SK-N-SH (cell line): Measurements from ENCODE around the gene CCNJL. TPM values are rescaled to one million over a fixed set of nuclear protein-coding genes. Genes with fewer than 3 reads are reported as not detected.

Source experiments
- CTCF ChIA-PET: fragments of 300-600, 350-600 bp; formaldehyde crosslinking; extraction: SDS; loops from one replicate; lab custom pipeline; 2021; lab: Yijun Ruan, JAX
- POLR2A ChIA-PET: fragments of 350-600 bp; sonication (Branson Sonifier 250); formaldehyde crosslinking; extraction: SDS; loops from one replicate; lab custom pipeline; 2020; ENCODE audit warnings: antibody characterized with exemption, inconsistent platforms; lab: Yijun Ruan, JAX
- DNase-seq: peaks from one replicate; pipeline ENCODE4 v3.0.0; 2012
- H2AFZ ChIP-seq: fragments of 200-600 bp; sonication (generic); 2 replicates; pipeline ENCODE4 v1.8.1; 2016; ENCODE audit warnings: antibody characterized with exemption, mild to moderate bottlenecking, low read depth
- H3F3A ChIP-seq: fragments of 200-600 bp; sonication (generic); replicated peaks from 2 replicates; pipeline ENCODE3; 2016; ENCODE audit warnings: antibody characterized with exemption, mild to moderate bottlenecking; ENCODE audit not compliant: insufficient read depth
- H3K27ac ChIP-seq, 2 experiments: fragments of 200-500 bp in 1 of 2; fragments of 200-600 bp in 1 of 2; sonication (Bioruptor generic) in 1 of 2; sonication (generic), shearing (Covaris generic) in 1 of 2; 2 replicates each; pipeline versions ENCODE4 v1.5.1 to v1.6.1; 2014 to 2016; ENCODE audit warnings: low read depth in 2 of 2, inconsistent platforms in 1 of 2, low read length in 1 of 2, mild to moderate bottlenecking in 1 of 2, mixed read lengths in 1 of 2
- H3K27me3 ChIP-seq: fragments of 200-600 bp; sonication (generic), shearing (Covaris generic); 2 replicates; pipeline ENCODE4 v1.6.1; 2016; ENCODE audit warnings: mixed run types; ENCODE audit not compliant: insufficient read depth
- H3K36me3 ChIP-seq, 2 experiments: fragments of 200-500 bp in 1 of 2; fragments of 200-600 bp in 1 of 2; sonication (Bioruptor generic) in 1 of 2; sonication (generic) in 1 of 2; replicated peaks in 1 of 2; 2 replicates each; pipeline versions ENCODE3 to v1.5.1; 2014 to 2016; ENCODE audit warnings: low read length in 1 of 2, mild to moderate bottlenecking in 1 of 2; ENCODE audit not compliant: insufficient read depth in 2 of 2, control insufficient read depth in 1 of 2
- H3K4me1 ChIP-seq, 2 experiments: fragments of 200-500 bp in 1 of 2; fragments of 200-600 bp in 1 of 2; sonication (Bioruptor generic) in 1 of 2; sonication (generic), shearing (Covaris generic) in 1 of 2; 2 replicates each; pipeline versions ENCODE4 v1.5.1 to v1.6.1; 2014 to 2016; ENCODE audit warnings: low read depth in 1 of 2, low read length in 1 of 2, mixed run types in 1 of 2; ENCODE audit not compliant: insufficient read depth in 2 of 2, control insufficient read depth in 1 of 2
- H3K4me2 ChIP-seq: fragments of 200-600 bp; sonication (generic), shearing (Covaris generic); 2 replicates; pipeline ENCODE4 v1.6.1; 2017; ENCODE audit warnings: mixed run types
- H3K4me3 ChIP-seq, 2 experiments: fragments of 200-500 bp in 1 of 2; fragments of 200-600 bp in 1 of 2; sonication (Bioruptor generic) in 1 of 2; sonication (generic), shearing (Covaris generic) in 1 of 2; 2 replicates each; pipeline versions ENCODE4 v1.5.1 to v1.8.1; 2014 to 2016; ENCODE audit warnings: low read depth in 2 of 2, inconsistent platforms in 1 of 2, low read length in 1 of 2, mild to moderate bottlenecking in 1 of 2, mixed read lengths in 1 of 2, moderate library complexity in 1 of 2
- H3K79me2 ChIP-seq: fragments of 200-600 bp; sonication (generic); 2 replicates; pipeline ENCODE4 v1.8.1; 2017; ENCODE audit warnings: mild to moderate bottlenecking; ENCODE audit not compliant: insufficient read depth
- H3K9ac ChIP-seq: fragments of 200-600 bp; sonication (generic); 2 replicates; pipeline ENCODE4 v1.6.1; 2017; ENCODE audit warnings: mixed run types
- H3K9me2 ChIP-seq: fragments of 200-600 bp; sonication (generic); 2 replicates; pipeline ENCODE4 v1.6.1; 2017; ENCODE audit warnings: mixed run types
- H3K9me3 ChIP-seq: fragments of 200-600 bp; sonication (generic); 2 replicates; pipeline ENCODE4 v1.6.1; 2017; ENCODE audit warnings: mixed run types, mild to moderate bottlenecking, moderate library complexity
- H4K20me1 ChIP-seq: fragments of 200-600 bp; sonication (generic); 2 replicates; pipeline ENCODE4 v1.6.1; 2017; ENCODE audit warnings: mild to moderate bottlenecking, mixed run types; ENCODE audit not compliant: insufficient read depth
- CHD2 ChIP-seq: fragments of 150-350 bp; IDR thresholded peaks from 2 replicates; pipeline ENCODE4 v1.6.1; 2018; ENCODE audit warnings: low read length; ENCODE audit not compliant: partially characterized antibody
- ELF1 ChIP-seq: IDR thresholded peaks from 2 replicates; pipeline ENCODE4 v1.4.0; 2012
- EP300 ChIP-seq, 2 experiments: IDR thresholded peaks; 2 replicates each; pipeline versions ENCODE4 v1.4.0 to v1.6.1; 2012; ENCODE audit warnings: borderline replicate concordance in 1 of 2, low read depth in 1 of 2, low read length in 1 of 2
- FOXJ3 ChIP-seq: sonication (generic); formaldehyde crosslinking; IDR thresholded peaks from 2 replicates; pipeline ENCODE4 v1.5.1; 2020; ENCODE audit warnings: mild to moderate bottlenecking, missing genetic modification reagents
- FOXM1 ChIP-seq: IDR thresholded peaks from 2 replicates; pipeline ENCODE4 v1.4.0; 2012; ENCODE audit warnings: low read depth, mild to moderate bottlenecking
- GABPA ChIP-seq: IDR thresholded peaks from 2 replicates; pipeline ENCODE4 v1.4.0; 2012; ENCODE audit warnings: low read depth, mild to moderate bottlenecking
- GATA2 ChIP-seq: sonication (generic); formaldehyde crosslinking; IDR thresholded peaks from 2 replicates; pipeline ENCODE4 v1.5.0; 2020; ENCODE audit warnings: mild to moderate bottlenecking, missing genetic modification reagents
- MXI1 ChIP-seq: IDR thresholded peaks from 2 replicates; pipeline ENCODE4 v1.6.1; 2012; ENCODE audit warnings: mild to moderate bottlenecking, low read depth, low read length, improper control_type of control experiment
- NFIC ChIP-seq: IDR thresholded peaks from 2 replicates; pipeline ENCODE4 v1.4.0; 2012; ENCODE audit warnings: borderline replicate concordance
- NRF1 ChIP-seq: IDR thresholded peaks from 2 replicates; pipeline ENCODE4 v1.6.1; 2012; ENCODE audit warnings: low read depth, mild to moderate bottlenecking, low read length
- POLR2AphosphoS5 ChIP-seq: IDR thresholded peaks from 2 replicates; pipeline ENCODE4 v1.6.1; 2012; ENCODE audit warnings: low read depth, low read length
- RCOR1 ChIP-seq: fragments of 150-350 bp; IDR thresholded peaks from 2 replicates; pipeline ENCODE4 v1.6.1; 2017; ENCODE audit warnings: antibody characterized with exemption, low read length
- RXRA ChIP-seq: IDR thresholded peaks from 2 replicates; pipeline ENCODE4 v1.4.0; 2012; ENCODE audit warnings: low read depth, mild to moderate bottlenecking, borderline replicate concordance
- SIN3A ChIP-seq: IDR thresholded peaks from 2 replicates; pipeline ENCODE4 v1.6.1; 2012; ENCODE audit warnings: low read depth, mild to moderate bottlenecking, low read length, moderate library complexity, borderline replicate concordance
- TAF1 ChIP-seq: IDR thresholded peaks from 2 replicates; pipeline ENCODE4 v1.6.1; 2012; ENCODE audit warnings: low read depth, mild to moderate bottlenecking, low read length, moderate library complexity, borderline replicate concordance
- TEAD4 ChIP-seq: IDR thresholded peaks from 2 replicates; pipeline ENCODE4 v1.4.0; 2012; ENCODE audit warnings: mild to moderate bottlenecking, borderline replicate concordance; ENCODE audit not compliant: insufficient read depth
- USF1 ChIP-seq: IDR thresholded peaks from 2 replicates; pipeline ENCODE4 v1.4.0; 2012; ENCODE audit warnings: low read depth, borderline replicate concordance
- YY1 ChIP-seq: IDR thresholded peaks from 2 replicates; pipeline ENCODE4 v1.4.0; 2012; ENCODE audit warnings: low read depth, mild to moderate bottlenecking
- WGBS: methylation state at CpG from one replicate; pipeline ENCODE4 v1.1.6; 2017; ENCODE audit warnings: low lambda C conversion rate; 5-methylcytosine and 5-hydroxymethylcytosine counted together
- polyA plus RNA-seq, 3 experiments: library from polyadenylated mRNA; depleted of rRNA; stranded (reverse); fragments of >200 nt; gene quantifications; 2 replicates each; pipeline ENCODE4 v1.2.3, GENCODE V29; 2012

Gene CCNJL
- polyA plus RNA-seq, 1 of the 3 experiments (the other 2 are of a cell fraction), result 7.1 TPM

DNA sequence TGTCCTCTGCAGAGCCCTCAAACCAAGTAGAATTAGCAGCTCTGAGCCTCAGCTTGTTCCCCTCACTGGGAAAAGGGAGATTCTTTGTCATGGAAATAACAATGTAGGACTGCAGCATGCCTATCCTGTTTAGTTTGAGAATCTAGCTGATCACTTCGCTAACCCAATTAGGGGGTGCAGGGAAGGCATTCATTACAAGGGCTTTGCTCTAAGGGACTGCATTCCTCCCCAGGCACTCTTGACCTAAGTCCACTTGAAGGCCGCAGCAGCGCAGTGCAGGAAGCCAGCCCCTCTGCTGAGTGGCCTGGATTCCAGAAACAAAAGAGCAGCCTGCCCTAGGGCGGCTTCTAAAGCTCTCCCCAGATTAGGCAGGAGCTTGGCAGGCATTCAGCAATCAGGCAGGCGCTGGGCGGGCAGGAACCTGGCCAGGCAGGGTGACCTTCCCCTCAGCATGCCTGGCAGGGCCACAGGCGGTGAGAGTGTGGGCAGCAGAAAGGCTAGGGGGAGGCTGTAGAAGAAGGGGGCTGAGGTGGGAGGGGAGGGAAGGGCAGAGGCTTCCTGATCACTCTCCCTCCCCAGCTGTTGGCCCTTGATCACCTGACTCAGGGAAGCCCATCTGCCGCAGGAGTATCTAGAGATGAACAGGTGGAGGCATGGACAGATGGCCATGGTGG, 24.8 kb downstream of the CCNJL start:
- 49% methylated on average over 7 of the region's 8 CpGs for WGBS
- no peaks in the 10 kb centered on the region for H4K20me1 ChIP-seq
- H3K4me1 ChIP-seq, result peaks cover 0 to 39% of the 10 kb centered on the region in 2 experiments; a peak in 3 of 4 replicates
- peak; percentile 85 for DNase-seq
- peak overlapping the region; percentile 24 to 94; a peak in 3 of 4 replicates for H3K27ac ChIP-seq
- no peak overlapping the region for H3K4me2 ChIP-seq
- peaks cover 0 to 8% of the 10 kb centered on the region in 2 experiments for H3K36me3 ChIP-seq
- ChIA-PET POLR2A (interaction anchor here (1.0 to 1.7 kb wide), 4 partner anchors 24 to 122 kb away, joined by 4 to 7 read pairs (median 5); partner anchors contain the start of gene CCNJL), CTCF (interaction anchor here (0.7 to 3.0 kb wide), 9 partner anchors 10 to 206 kb away, joined by 3 to 8 read pairs (median 4); partner anchors contain the start of gene CCNJL)
- H3K27me3 ChIP-seq, result no peaks in the 10 kb centered on the region
- no peak overlapping the region for H2AFZ ChIP-seq
- no peak overlapping the region for H3K9ac ChIP-seq
- H3K9me2 ChIP-seq, result no peaks in the 10 kb centered on the region
- no peak overlapping the region for H3K4me3 ChIP-seq
- H3F3A ChIP-seq, result no peaks in the 10 kb centered on the region
- H3K79me2 ChIP-seq, result peaks cover 38% of the 10 kb centered on the region; the same call in 1 of the 2 replicates
- no peaks in the 10 kb centered on the region for H3K9me3 ChIP-seq
- no peak for TF ChIP-seq SIN3A
- peak; percentile 21; the same call in 1 of the 2 replicates for TF ChIP-seq NFIC
- peak in 1 of 2 experiments; percentile 87; a peak in 2 of 4 replicates for TF ChIP-seq EP300 (IDR thresholded peaks at IDR 0.05; ENCODE audit: borderline replicate concordance in 1 of 2, low read depth in 1 of 2, low read length in 1 of 2)
- peak; percentile 81 for TF ChIP-seq GATA2 (CRISPR knock-in tag)
- no peak for TF ChIP-seq GABPA
- no peak for TF ChIP-seq CHD2
- peak; percentile 98 for TF ChIP-seq RCOR1
- TF ChIP-seq TAF1, result no peak
- peak; percentile 50; the same call in 1 of the 2 replicates for TF ChIP-seq MXI1
- TF ChIP-seq NRF1, result no peak
- TF ChIP-seq POLR2AphosphoS5, result no peak
- no peak for TF ChIP-seq FOXM1
- 0 out of 2 replicates have a peak, but pooled peaks have one; percentile 16 for TF ChIP-seq USF1
- no peak for TF ChIP-seq TEAD4
- TF ChIP-seq RXRA, result no peak
- no peak for TF ChIP-seq ELF1
- peak; percentile 98 for TF ChIP-seq FOXJ3 (CRISPR knock-in tag)

GRCh38 chr5:160286947-160287346, 25.4 kb downstream of the CCNJL start:
- H3K27me3 ChIP-seq, result no peaks in the 10 kb centered on the region
- WGBS, result 93% methylated on average over 6 of the region's 6 CpGs
- H3K4me3 ChIP-seq, result no peak overlapping the region
- no peak overlapping the region for H2AFZ ChIP-seq
- H3K9ac ChIP-seq, result no peak overlapping the region
- H3K79me2 ChIP-seq, result peaks cover 34% of the 10 kb centered on the region; the same call in 1 of the 2 replicates
- H3K4me2 ChIP-seq, result no peak overlapping the region
- no peaks in the 10 kb centered on the region for H3F3A ChIP-seq
- H3K9me3 ChIP-seq, result no peaks in the 10 kb centered on the region
- H3K36me3 ChIP-seq, result peaks cover 0 to 8% of the 10 kb centered on the region in 2 experiments
- peaks cover 0 to 39% of the 10 kb centered on the region in 2 experiments; a peak in 3 of 4 replicates for H3K4me1 ChIP-seq
- ChIA-PET POLR2A (interaction anchor here (1.0 to 1.7 kb wide), 4 partner anchors 23 to 121 kb away, joined by 4 to 7 read pairs (median 5); partner anchors contain the start of gene CCNJL), CTCF (interaction anchor here (0.7 to 3.0 kb wide), 8 partner anchors 10 to 206 kb away, joined by 3 to 8 read pairs (median 4); partner anchors contain the start of gene CCNJL)
- no peaks in the 10 kb centered on the region for H4K20me1 ChIP-seq
- peak overlapping the region; percentile 24 to 94; a peak in 3 of 4 replicates for H3K27ac ChIP-seq
- no peak for TF ChIP-seq GABPA
- TF ChIP-seq YY1, result no peak
- TF ChIP-seq RXRA, result no peak
- DNase-seq, result no peak
- H3K9me2 ChIP-seq, result no peaks in the 10 kb centered on the region
